Endothelial cell of umbilical vein (primary cell): ENCODE measurements around the gene CMTM2. TPM values are rescaled to one million over a fixed set of nuclear protein-coding genes. Genes with fewer than 3 reads are reported as not detected.
A peak's percentile ranks its signal among the peaks of the same experiment; 100 is the strongest.

Experiments used
- BruUV-seq: library from RNA; stranded (reverse); fragments of 400-500 nt; replicated peaks from 2 replicates; lab custom pipeline; 2021; lab: Mats Ljungman, UMichigan
- CTCF ChIA-PET: fragments of 300-600, 350-600 bp; sonication (Branson Sonifier 250); formaldehyde crosslinking; loops from one replicate; lab custom pipeline; 2021; ENCODE audit warnings: antibody characterized with exemption, inconsistent platforms; lab: Charles Lee
- POLR2A ChIA-PET: fragments of 300-600, 350-600 bp; sonication (Branson Sonifier 250); formaldehyde crosslinking; loops from one replicate; lab custom pipeline; 2021; ENCODE audit warnings: antibody characterized with exemption, inconsistent platforms; lab: Charles Lee
- DNase-seq: peaks from one replicate; pipeline ENCODE4 v3.0.0-alpha.2; 2011; ENCODE audit warnings: low read depth, low spot score
- FAIRE-seq: peaks from 2 replicates; lab custom pipeline; 2011; peaks lifted over from hg19 to GRCh38; lab: Jason Lieb, UNC
- H2AFZ ChIP-seq: 2 replicates; pipeline ENCODE4 v1.6.0; 2012; ENCODE audit warnings: low read depth, low read length, control low read depth, inconsistent platforms
- H3K27ac ChIP-seq: 2 replicates; pipeline ENCODE4 v1.5.1; 2011; ENCODE audit warnings: low read depth, mild to moderate bottlenecking, control low read depth, low read length, moderate library complexity; ENCODE audit not compliant: insufficient read depth
- H3K27me3 ChIP-seq, 2 experiments: 2 replicates each; pipeline versions ENCODE4 v1.6.0 to v1.6.1; 2011; ENCODE audit warnings: low read length in 2 of 2, mixed read lengths in 1 of 2; ENCODE audit not compliant: control insufficient read depth in 2 of 2, insufficient read depth in 2 of 2
- H3K36me3 ChIP-seq, 2 experiments: 2 replicates in 1 of 2; 3 replicates in 1 of 2; pipeline ENCODE4 v1.5.1; 2011; ENCODE audit warnings: low read length in 2 of 2, mild to moderate bottlenecking in 1 of 2, moderate library complexity in 1 of 2; ENCODE audit not compliant: control insufficient read depth in 2 of 2, insufficient read depth in 2 of 2; ENCODE audit errors: extremely low read depth in 1 of 2
- H3K4me1 ChIP-seq: 3 replicates; pipeline ENCODE4 v1.5.1; 2011; ENCODE audit warnings: mild to moderate bottlenecking, low read length; ENCODE audit not compliant: control insufficient read depth, insufficient read depth; ENCODE audit errors: extremely low read depth
- H3K4me2 ChIP-seq: 2 replicates; pipeline ENCODE4 v1.6.1; 2011; ENCODE audit warnings: low read length, control low read depth, mixed read lengths; ENCODE audit not compliant: insufficient read depth
- H3K4me3 ChIP-seq, 3 experiments: fragments of 200-600 bp in 1 of 3; sonication (generic), shearing (Covaris generic) in 1 of 3; replicated peaks in 1 of 3; 2 replicates each; pipeline ENCODE4 v1.5.1; 2011 to 2016; ENCODE audit warnings: control low read depth in 3 of 3, low read length in 3 of 3, mild to moderate bottlenecking in 2 of 3, inconsistent platforms in 1 of 3, low read depth in 1 of 3, moderate library complexity in 1 of 3; ENCODE audit not compliant: insufficient read depth in 1 of 3
- H3K79me2 ChIP-seq: 2 replicates; pipeline ENCODE4 v1.6.0; 2012; ENCODE audit warnings: low read length, inconsistent platforms; ENCODE audit not compliant: control insufficient read depth, insufficient read depth
- H3K9ac ChIP-seq: replicated peaks from 2 replicates; pipeline ENCODE3; 2011; ENCODE audit warnings: low read length, control low read depth; ENCODE audit not compliant: insufficient read depth; ENCODE audit errors: extremely low read depth
- H3K9me1 ChIP-seq: replicated peaks from 3 replicates; pipeline ENCODE4 v1.6.0; 2011; ENCODE audit warnings: mild to moderate bottlenecking, low read length; ENCODE audit not compliant: control insufficient read depth, insufficient read depth; ENCODE audit errors: extremely low read depth
- H3K9me3 ChIP-seq: replicated peaks from 2 replicates; pipeline ENCODE4 v1.5.1; 2012; ENCODE audit warnings: low read length, inconsistent platforms; ENCODE audit not compliant: control insufficient read depth, insufficient read depth
- H4K20me1 ChIP-seq: replicated peaks from 2 replicates; pipeline ENCODE3; 2011; ENCODE audit warnings: mild to moderate bottlenecking, low read length; ENCODE audit not compliant: control insufficient read depth, insufficient read depth; ENCODE audit errors: extremely low read depth
- EZH2 ChIP-seq: IDR thresholded peaks from 2 replicates; pipeline ENCODE4 v1.6.1; 2012; ENCODE audit warnings: borderline replicate concordance, low read depth, mild to moderate bottlenecking, moderate library complexity, low read length, inconsistent platforms; ENCODE audit not compliant: severe bottlenecking
- FOS ChIP-seq: IDR thresholded peaks from 2 replicates; pipeline ENCODE4 v1.6.1; 2011; ENCODE audit warnings: mild to moderate bottlenecking, low read length, moderate library complexity, borderline replicate concordance; ENCODE audit not compliant: insufficient read depth
- GATA2 ChIP-seq: IDR thresholded peaks from 2 replicates; pipeline ENCODE4 v1.7.0; 2011; ENCODE audit warnings: low read depth, mild to moderate bottlenecking, moderate library complexity, mixed read lengths, low read length; ENCODE audit not compliant: insufficient read length, insufficient read depth
- JUN ChIP-seq: IDR thresholded peaks from 2 replicates; pipeline ENCODE4 v1.6.1; 2011; ENCODE audit warnings: borderline replicate concordance, low read depth; ENCODE audit not compliant: insufficient read length, insufficient read depth
- MYC ChIP-seq: IDR thresholded peaks from one replicate; pipeline ENCODE4 v1.6.1; 2011; ENCODE audit warnings: mild to moderate bottlenecking, low read depth, low read length
- POLR2A ChIP-seq: IDR thresholded peaks from 2 replicates; pipeline ENCODE4 v1.6.1; 2012; ENCODE audit warnings: low read depth, mild to moderate bottlenecking, control low read depth, low read length
- POLR2AphosphoS5 ChIP-seq: IDR thresholded peaks from 2 replicates; pipeline ENCODE4 v1.6.1; 2012; ENCODE audit warnings: low read depth, mild to moderate bottlenecking, control low read depth, low read length, moderate library complexity; ENCODE audit not compliant: insufficient read depth
- dilution Hi-C: fragments of 300-500 bp; cut with MboI; formaldehyde crosslinking; loops from one replicate; pipeline ENCODE4 v1.15.0; 2019; ENCODE audit warnings: low sequenced_read_pairs; ENCODE audit not compliant: extremely low pct_ligation_motif_present
- intact Hi-C: fragments of 100-400 bp; cut with micrococcal nuclease; formaldehyde crosslinking; loops from one replicate; pipeline ENCODE4 v1.10.0; 2022
- polyA plus RNA-seq, 4 experiments: library from polyadenylated mRNA; depleted of rRNA in 3 of 4; stranded (reverse) in 3 of 4; unstranded in 1 of 4; fragments of >200 nt; gene quantifications; 2 replicates each; pipeline versions ENCODE4 v1.2.1 to v1.2.3, GENCODE V29; 2011 to 2012; ENCODE audit warnings: missing spikeins in 1 of 4
- total RNA-seq: library from RNA; stranded (reverse); gene quantifications from 2 replicates; pipeline ENCODE4 v1.2.3, GENCODE V29; 2021
- TF ChIP-seq, protein P1 (sequence below): IDR thresholded peaks from 2 replicates; pipeline ENCODE4 v1.6.1; 2011; ENCODE audit not compliant: insufficient read depth, insufficient read length
- TF ChIP-seq, protein P2 (sequence below), 2 donors: IDR thresholded peaks; 1 replicate in 1 of 2; 2 replicates in 1 of 2; pipeline ENCODE4 v1.5.1; 2011; ENCODE audit warnings: low read length in 2 of 2, mild to moderate bottlenecking in 2 of 2, moderate library complexity in 2 of 2, control low read depth in 1 of 2, inconsistent platforms in 1 of 2, low read depth in 1 of 2; ENCODE audit not compliant: insufficient read depth in 1 of 2; ENCODE audit errors: extremely low read depth in 1 of 2

CMTM2 gene
- total and polyA plus RNA-seq, 2 donors (not counting 3 experiments of a cell fraction or from before 2014, with no cell fraction given) = not detected

DNA sequence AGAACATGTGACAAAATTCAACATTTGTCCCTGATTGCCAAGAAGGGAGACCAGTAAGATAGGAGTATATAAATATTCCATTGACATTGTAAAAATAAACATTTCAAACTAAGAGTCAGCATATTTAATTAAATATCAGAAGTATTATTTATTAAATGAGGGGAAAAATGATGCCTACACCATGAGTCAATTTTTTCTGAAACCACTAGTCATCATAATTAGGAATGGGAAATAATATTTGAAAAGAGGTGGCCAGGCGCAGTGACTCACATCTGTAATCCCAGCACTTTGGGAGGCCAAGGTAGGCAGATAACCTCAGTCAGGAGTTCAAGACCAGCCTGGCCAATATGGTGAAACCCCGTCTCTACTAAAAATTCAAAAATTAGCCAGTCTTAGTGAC lies 10.9 kb upstream of the CMTM2 start:
- no peaks in the 10 kb centered on the region for H3K9me3 ChIP-seq
- ChIA-PET CTCF (no interaction called here), POLR2A (no interaction called here)
- H3K4me1 ChIP-seq = peaks cover 45% of the 10 kb centered on the region
- peak; percentile 62 for TF ChIP-seq FOS
- TF ChIP-seq, protein P1, sequence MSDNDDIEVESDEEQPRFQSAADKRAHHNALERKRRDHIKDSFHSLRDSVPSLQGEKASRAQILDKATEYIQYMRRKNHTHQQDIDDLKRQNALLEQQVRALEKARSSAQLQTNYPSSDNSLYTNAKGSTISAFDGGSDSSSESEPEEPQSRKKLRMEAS = no peak
- no peaks in the 10 kb centered on the region for H4K20me1 ChIP-seq
- peaks cover 10% of the 10 kb centered on the region for H3K79me2 ChIP-seq
- no peak overlapping the region for H3K9ac ChIP-seq
- FAIRE-seq = no peak
- no peaks in the 10 kb centered on the region for H3K27me3 ChIP-seq
- BruUV-seq = no TSS peak
- dilution Hi-C loops = no loop called here
- H3K36me3 ChIP-seq = peaks cover 0 to 13% of the 10 kb centered on the region in 2 experiments
- H3K4me2 ChIP-seq = peak overlapping the region; percentile 81
- peak; percentile 49 for DNase-seq
- H2AFZ ChIP-seq = no peak overlapping the region
- no peaks in the 10 kb centered on the region for H3K9me1 ChIP-seq
- H3K4me3 ChIP-seq = no peak overlapping the region
- peak overlapping the region; percentile 79 for H3K27ac ChIP-seq
- intact Hi-C loops = loop anchor here (1.0 to 5.0 kb wide), 2 partner anchors 18 to 51 kb away; partner anchors contain the start of gene TK2

DNA sequence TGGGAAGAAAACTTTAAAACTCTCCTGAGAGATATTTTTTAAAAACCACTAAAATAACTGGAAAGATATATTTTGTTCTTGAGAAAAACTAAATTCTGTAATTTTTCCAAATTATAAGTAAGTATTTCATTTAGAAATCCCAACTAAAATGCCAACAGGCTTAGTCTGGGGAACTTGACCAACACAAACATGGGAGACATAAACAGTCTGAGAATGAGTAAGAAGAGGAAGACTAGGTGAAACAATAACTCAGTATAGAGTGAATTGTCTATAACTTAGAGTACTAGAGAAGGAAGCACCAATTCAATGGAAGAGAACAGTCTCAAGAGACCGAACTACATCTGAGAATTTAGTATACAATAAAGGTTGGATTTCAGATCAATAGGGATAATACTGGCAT lies 10.1 kb upstream of the CMTM2 start:
- intact Hi-C loops (loop anchor here (5.0 kb wide), 1 partner anchor 52 kb away; no protein-coding TSS in a partner anchor), dilution Hi-C loops (no loop called here)
- no peaks in the 10 kb centered on the region for H3K9me3 ChIP-seq
- H3K9me1 ChIP-seq = no peaks in the 10 kb centered on the region
- TF ChIP-seq EZH2 (no peak), GATA2 (no peak), FOS (no peak), POLR2A (no peak), JUN (no peak), POLR2AphosphoS5 (no peak), MYC (no peak)
- TF ChIP-seq, protein P1 = no peak
- TF ChIP-seq, protein P2, sequence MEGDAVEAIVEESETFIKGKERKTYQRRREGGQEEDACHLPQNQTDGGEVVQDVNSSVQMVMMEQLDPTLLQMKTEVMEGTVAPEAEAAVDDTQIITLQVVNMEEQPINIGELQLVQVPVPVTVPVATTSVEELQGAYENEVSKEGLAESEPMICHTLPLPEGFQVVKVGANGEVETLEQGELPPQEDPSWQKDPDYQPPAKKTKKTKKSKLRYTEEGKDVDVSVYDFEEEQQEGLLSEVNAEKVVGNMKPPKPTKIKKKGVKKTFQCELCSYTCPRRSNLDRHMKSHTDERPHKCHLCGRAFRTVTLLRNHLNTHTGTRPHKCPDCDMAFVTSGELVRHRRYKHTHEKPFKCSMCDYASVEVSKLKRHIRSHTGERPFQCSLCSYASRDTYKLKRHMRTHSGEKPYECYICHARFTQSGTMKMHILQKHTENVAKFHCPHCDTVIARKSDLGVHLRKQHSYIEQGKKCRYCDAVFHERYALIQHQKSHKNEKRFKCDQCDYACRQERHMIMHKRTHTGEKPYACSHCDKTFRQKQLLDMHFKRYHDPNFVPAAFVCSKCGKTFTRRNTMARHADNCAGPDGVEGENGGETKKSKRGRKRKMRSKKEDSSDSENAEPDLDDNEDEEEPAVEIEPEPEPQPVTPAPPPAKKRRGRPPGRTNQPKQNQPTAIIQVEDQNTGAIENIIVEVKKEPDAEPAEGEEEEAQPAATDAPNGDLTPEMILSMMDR (IDR thresholded peaks at IDR 0.05; ENCODE audit: extremely low read depth in 1 of 2, insufficient read depth in 1 of 2, low read depth in 1 of 2, low read length in 2 of 2) = no peak
- H3K9ac ChIP-seq = peak overlapping the region; percentile 29
- H3K27ac ChIP-seq = peak overlapping the region; percentile 79
- peak overlapping the region; percentile 81 for H3K4me2 ChIP-seq
- peak overlapping the region in 1 of 3 experiments; percentile 36 for H3K4me3 ChIP-seq
- POLR2A ChIA-PET = no interaction called here
- peaks cover 0 to 8% of the 10 kb centered on the region in 2 experiments for H3K36me3 ChIP-seq
- H2AFZ ChIP-seq = no peak overlapping the region
- no peaks in the 10 kb centered on the region for H3K27me3 ChIP-seq
- DNase-seq (peak; percentile 70), FAIRE-seq (no peak)
- H3K79me2 ChIP-seq = peaks cover 7% of the 10 kb centered on the region
- peaks cover 42% of the 10 kb centered on the region for H3K4me1 ChIP-seq
- no TSS peak for BruUV-seq
- H4K20me1 ChIP-seq = no peaks in the 10 kb centered on the region
- CTCF ChIA-PET = interaction anchor here (0.7 to 2.2 kb wide), 12 partner anchors 9 to 299 kb away, joined by 3 to 16 read pairs (median 4); partner anchors contain the start of genes CKLF, CMTM2 and CMTM3
